CD4-positive, alpha-beta T cell treated with Interferon gamma for 1 hour (primary cell): Measurements from ENCODE around the gene NPAS3.

Experiments used
- DNase-seq: peaks from one replicate; pipeline ENCODE4 v3.0.0-alpha.2; 2020

The NPAS3 gene

DNA sequence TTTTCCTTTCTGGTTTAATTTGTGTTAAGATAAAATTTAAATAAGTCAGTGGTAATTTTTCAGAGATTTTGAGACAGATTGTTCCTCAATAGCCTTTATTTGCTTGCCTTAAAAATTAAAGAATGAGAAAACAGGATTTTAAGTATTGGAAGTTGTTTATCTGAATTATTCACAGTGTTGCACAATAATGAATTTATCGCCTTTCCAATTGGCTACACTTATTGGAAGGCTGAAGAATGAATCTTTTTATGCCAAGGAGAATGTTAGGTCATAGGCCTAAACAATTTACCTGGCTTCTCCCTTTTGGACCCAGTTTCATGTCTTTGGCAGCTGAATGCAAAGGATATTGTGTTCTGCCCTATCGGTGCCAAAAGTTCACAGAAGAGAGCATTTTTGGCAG, 250.2 kb downstream of the NPAS3 start:
- no peak for DNase-seq

DNA sequence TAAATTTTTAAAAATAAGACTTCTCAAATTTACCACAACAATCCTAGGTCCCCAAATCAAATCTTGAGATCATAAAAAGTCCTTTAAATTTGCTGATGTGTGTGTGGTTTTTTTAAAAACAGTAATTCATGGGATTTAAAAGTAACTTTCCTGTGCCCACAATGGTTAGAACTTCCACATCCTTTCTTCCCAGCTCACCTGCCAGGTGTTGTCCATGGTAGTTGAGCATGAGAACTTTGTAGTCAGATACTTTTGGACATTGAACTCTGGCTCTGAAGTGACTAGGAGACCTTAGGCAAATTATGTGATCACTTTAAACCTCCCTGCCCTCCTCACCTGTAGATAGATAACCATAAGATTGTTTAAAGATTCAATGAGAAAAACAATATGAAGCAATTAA, 253.2 kb downstream of the NPAS3 start:
- no peak for DNase-seq

DNA sequence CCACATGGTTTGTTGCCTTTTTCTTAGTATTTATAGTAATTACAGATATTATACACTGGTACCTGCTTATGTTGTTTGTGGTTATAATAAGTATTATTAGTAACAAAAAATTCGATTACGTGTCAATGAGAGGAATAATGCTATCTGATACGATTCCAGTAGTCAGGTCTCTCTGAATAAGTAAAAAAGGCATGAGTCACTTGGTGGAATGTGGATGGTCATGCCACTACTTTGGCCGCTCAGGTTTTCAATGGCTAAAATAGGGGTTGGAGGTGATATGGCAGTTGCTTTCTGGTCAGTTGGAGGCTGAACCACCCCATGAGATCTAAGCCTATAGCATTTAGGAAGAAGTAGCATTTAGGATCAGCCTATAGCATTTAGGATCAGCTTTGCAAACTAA, 255.9 kb downstream of the NPAS3 start:
- no peak for DNase-seq

DNA sequence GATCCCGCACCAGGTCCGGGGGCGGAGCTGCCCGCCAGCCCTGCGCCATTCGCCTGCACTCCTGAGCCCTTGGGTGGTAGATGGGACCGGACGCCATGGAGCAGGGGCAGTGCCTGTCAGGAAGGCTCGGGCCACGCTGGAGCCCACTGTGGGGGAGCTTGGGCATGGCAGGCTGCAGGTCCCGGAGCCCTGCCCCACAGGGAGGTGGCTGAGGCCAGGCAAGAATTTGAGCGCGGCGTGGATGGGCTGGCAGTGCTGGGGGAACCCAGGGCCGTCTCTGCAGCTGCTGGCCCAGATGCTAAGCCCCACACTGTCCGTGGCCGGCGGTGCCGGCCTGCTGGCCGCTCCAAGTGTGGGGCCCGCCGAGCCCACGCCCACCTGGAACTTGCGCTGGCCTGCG, 260.0 kb downstream of the NPAS3 start:
- DNase-seq: no peak

DNA sequence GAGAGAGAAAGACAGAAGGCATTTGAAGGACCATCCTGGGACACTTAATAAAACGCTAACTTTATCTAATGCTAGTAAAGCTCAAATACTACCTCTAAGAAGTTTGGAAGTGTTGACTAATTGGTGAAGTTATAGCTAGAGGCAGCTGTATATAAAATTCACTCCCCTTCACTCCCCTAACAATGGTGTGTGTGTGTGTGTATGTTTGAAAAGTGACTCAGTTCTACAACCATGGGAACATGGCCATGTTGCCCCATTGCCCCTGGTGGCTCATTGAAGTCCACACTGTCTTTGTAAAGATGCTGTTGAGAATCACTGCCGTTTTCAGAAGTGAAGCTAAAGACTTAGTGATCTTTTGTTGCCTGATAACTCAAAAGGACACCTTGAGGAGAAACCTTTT, 262.4 kb downstream of the NPAS3 start:
- DNase-seq: no peak

DNA sequence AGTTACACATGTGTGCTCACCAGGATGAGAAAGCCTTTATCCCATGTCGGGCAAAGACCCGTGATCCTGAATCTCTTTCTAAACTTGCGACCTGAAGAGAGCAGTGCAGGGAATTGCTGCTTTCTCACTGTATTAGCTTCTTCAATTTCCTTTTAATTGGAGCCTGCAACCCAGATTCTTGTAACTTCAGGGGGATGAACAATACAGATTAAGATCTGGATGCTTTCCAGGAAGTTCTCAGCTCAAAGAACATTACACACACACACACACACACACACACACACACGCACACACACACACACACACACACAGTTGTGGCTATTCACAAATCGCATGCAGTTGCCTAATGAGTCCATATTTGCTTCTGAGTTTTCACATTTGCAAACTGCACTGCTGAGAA, 268.3 kb downstream of the NPAS3 start:
- DNase-seq: no peak

DNA sequence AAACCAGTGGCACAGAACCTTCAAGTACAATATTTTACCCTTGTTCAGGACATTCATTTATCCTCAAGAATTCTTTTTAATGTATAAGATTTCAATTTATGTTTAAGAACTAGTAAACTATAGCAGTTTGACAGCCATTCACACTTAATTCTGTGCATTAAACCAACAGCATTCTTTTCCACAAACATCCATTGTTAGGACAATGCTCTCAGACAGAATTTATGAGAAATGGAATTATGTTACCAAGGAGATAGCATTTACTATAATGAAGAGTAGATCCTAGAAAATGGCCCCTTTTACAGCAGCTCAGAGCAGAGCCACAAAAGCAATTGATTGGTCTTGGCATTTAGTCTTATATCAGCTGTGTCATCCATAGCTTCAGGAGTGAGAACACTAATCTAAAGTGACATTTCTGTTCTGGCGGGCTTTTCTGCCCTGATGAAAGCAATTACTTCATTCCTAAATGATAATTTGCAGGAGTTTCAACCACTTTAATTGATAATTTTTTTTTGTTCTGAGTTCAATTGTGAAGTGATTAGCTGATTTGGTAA, 268.9 kb downstream of the NPAS3 start:
- DNase-seq: no peak

DNA sequence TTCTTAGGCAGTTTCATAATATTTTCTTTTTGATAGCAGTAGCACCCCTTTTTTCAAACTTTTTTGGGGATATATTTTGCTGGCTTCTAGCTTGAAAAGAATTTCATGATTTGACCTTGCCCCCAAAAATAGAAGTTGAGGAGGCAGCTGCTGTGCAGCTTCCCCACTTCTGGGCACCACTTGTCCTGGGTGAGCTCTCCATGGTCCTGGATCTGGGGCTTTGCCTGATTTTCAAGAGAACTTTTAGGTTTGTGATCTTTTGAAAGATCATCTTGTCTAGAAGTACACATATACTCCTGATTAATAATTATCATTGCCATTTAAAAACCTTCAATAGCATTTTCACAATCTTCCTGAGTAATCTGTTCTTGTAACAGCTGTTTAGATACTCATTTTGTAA, 271.6 kb downstream of the NPAS3 start:
- no peak for DNase-seq

DNA sequence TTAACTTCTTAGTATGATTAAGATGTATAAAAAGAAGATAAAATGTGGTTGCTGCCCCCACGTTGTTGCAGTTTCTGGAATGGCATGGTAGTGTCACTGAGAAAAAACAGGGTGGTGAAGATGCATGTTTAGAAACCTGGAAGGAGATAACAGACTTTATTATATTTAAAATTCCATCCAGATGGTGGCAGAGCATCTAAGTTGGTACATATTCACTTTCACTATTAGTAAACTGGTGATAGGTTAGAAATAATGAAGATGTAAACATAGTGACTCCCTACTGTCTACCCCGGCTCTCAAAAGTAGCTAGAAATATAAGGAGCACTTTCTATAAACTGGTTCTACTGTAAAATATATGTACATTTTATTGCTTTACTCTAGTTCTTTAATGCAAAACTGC, 279.3 kb downstream of the NPAS3 start:
- no peak for DNase-seq

DNA sequence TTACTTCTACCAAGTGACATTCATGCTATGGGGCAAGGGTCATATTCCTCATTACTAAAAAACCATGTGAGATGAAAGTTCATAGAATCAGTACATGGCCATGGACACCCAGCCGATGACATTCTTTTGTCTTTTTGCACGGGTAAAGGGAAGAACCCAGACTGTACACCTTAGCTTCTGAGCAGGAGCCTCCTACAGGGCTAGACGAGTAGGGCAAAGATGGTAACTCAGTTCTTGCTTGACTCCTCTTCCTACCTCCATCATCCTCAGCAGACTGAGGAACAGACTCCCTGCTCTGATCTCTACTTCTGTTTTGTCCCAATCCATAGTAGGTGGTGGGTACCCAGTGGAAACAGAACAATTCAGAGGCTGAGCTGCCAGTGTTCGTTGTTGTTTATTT, 281.3 kb downstream of the NPAS3 start:
- no peak for DNase-seq

DNA sequence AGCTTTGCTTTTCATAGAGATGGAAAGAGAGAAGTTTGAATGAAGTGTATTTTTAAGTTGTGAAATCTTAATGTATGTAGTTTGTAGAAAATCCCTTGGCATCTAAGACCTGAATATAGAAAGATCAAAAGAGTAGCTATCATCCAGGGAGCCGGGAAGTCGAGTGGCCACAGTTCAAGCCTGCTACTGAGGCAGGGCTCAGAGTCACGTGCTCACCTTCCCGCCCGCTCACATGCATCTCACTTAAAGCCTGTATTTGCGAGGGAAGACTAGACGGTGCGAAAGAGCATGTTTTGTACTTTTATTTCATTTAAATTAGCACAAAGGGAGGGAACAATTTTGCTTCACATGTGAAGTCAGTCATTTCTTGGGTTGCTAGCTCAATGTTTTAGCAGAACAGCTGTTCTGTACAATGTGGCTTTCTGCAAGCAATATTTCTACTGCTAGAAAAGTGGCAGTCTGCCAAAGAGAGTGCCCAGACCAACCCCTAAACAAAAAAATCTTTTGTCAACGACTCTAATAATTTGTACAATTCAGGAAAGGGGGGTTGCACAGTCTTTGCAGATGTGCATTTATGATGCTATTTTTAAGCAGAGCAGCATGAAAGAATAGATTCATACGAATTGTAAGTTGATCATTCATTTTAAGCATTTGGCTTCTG, 290.7 kb downstream of the NPAS3 start:
- DNase-seq: no peak

DNA sequence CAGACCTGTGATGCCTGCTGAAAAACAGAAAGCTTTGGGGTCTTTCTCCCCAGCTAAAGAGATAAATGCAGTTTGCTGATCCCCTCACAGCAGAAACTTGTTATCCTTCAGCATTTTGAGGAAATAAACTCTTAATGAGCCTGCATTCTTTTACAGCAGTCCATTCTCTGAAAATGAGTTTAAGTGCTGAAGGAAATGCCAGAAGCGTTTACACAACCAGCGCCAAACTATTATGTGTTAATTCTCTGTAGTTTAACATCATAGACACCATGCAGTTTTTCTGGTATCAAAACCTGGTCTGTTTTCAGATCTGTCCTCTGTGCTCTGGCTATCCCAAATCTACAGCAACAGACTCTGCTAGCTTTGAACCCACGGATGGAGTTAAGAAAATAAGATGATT, 291.3 kb downstream of the NPAS3 start:
- no peak for DNase-seq

DNA sequence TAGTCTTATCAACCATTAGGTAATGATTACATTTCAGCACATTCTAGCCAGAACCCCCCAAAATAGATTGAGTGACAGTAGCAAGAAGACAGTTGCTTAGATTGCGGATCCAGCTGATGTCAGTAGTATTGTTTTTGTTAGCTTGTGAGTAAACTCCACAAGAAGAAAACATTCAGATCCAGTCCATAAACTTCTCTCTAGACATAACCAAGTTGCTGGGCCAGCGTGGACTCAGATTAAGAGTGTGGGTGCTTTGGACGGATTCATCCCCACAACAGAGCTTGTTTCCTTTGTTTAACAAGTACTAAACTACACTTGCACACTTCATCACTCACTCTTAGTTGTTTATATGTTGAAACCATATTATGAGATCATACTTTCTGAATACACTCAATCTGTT, 293.4 kb downstream of the NPAS3 start:
- DNase-seq: no peak

DNA sequence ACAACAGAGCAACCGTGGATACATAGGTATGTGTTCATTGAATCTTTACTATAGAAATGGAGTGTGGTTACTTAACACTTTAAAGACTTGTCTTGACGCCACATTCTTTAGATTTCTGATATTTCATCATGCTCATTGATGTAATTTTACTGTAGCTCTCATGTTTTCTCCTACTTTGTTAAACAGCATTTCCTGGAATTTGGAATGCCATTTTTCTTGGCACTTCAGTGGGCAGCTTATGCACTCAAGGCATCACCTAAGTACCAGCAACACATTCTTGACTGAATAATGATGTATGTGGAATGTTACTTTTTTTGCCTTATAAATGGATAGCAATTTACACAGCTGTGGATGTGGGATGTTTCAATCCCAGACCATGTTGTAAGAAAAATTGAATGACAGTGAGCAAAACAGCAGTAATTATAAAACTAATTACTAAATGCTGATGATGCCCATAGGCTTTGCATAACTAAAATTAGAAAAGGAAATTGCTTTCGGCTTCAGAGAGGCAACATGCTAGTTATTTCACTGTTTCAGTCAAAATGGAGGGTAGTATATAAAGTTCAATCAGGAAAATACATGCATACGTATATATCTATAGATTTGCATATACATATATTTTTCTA, 298.5 kb downstream of the NPAS3 start:
- no peak for DNase-seq

DNA sequence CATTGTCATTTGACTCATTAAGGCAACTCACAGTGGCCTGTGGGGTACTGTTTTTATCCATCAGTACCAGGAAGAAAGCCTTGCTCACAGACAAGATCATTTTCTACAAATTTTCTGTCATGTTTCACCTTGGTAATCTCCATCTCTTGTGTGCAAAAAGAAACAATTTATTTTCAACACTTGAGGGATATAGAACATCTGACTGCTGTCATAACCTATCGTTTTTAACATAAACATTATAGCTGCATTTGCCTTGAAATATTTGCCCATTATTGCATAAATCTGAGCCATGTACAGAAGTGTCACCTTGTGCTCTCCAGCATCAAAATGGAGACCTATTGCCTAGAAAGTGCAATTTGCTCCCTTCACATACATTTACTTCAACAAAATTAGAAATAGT, 300.8 kb downstream of the NPAS3 start:
- no peak for DNase-seq

DNA sequence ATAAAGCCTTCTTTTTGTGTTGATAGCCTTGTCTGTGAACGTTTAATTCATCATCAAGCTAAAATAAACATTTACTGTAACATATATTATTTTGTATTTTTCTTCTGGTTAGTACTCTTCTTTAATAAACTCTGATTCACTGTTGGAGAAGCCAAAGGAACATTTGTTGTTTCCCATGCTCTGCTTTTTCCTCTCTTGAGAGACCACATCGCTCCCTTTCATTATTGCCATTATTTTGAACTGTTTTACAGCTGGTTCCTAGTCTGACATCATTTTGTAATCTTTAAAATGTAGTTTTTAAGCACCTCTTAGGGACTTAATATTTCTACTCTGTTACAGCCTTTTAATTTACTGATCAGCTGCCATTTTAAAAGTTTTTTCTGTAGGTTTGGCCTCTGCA, 301.8 kb downstream of the NPAS3 start:
- DNase-seq: no peak

DNA sequence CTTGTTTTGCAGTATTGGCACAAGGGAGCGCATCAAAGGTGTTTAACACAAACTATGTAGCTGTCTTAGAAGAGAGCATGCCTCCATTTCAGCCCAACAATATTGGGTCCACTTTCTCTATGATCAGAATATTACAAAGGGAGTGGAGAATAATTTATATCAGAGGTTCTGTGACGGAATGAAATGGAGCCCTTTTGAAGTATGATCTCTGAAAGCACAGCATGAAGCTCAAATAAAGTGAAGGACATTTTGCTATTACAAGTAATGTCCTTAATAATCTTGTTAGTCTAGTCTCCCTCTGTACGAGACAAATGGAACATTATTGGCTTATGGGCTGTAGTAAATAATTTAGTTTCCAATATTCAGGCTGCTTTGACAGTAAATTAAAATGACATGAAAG, 302.7 kb downstream of the NPAS3 start:
- no peak for DNase-seq

DNA sequence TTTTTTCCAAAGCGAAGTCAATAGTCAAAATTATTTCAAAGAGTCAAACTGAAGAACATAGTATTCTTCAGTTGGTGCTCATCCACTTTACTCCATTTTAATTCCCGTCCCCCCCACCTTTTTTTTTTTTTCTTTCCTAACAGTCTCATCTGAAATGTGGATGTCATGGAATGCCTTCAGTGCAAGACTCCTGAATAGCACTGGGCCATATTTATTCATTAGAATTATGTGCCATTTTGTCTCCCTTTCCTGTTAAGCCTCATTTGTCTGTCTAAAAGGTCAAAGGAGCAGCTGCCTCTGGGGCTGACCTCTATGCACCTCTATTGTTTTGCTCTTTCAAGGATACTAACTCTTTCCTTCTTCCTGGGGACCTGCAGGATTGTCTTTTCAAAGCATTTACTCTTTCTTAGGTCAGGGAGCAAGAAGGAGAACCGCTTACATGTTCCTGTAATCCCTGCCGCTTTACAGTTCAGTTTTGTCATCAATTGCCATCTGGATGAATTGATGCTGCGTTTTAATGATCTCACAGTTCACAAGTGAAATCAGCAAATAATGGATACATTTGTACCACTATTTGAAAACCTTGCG, 310.6 kb downstream of the NPAS3 start:
- DNase-seq: no peak

DNA sequence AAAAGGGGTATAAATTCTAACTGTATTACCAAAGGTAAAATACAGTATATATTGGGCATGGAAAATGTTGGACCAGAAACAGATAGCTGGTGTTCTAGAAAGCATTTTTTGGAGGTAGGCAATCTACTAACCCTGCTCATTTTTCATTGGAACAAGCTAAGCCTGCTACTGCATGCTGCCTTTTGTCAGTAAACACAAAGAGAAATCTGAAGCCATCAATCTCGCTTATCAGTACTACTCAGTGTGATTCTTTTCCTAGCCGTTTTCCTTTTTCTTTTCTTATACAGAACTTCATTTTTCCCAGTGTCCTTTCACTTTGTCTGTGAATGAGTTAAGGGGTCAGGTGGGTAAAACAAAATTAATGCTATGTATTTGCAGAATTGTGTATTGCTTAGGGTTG, 312.3 kb downstream of the NPAS3 start:
- DNase-seq: no peak

DNA sequence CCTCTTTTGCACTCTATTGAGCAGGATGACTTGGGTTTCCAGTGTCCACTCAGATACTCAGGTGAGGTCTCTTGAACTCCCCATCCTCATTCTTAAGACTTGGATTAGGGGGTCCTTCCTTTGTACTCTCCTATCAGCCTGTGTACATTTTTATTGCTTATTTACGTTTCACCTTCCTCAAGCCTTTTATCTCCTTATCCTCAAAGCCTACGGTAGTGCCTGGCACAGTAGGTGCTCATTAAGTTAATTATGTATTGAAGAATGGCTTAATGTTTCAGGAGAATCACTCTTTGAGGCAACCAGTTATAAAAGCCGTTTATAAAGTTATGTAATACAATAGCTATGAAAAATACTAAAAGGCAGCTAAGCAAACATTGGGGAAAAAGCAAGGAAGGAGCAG, 315.7 kb downstream of the NPAS3 start:
- DNase-seq: no peak

DNA sequence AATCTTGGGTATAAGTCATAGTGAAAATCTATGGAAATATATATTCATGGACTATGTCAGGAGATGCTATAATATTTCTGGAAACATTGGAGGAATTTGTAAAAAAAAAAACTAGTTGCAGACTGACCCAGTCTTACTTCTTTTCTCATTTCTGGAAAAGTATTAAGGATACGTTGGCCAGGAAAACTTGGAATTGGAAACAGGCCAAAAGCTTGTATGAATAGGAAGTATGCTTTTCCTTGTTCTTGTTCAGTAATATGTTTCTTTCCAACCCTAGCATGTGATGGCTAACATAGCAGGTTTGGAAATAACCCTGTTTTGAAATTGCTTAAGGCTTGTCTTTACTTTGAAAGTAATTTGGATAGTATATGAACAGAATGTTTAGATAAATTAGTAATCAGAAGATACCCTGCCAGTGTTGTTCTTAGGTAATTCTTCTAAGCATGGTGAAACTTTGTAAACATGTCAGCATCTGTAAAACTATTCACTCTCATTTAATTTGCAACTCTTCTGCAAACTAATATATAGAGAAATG, 316.2 kb downstream of the NPAS3 start:
- no peak for DNase-seq

DNA sequence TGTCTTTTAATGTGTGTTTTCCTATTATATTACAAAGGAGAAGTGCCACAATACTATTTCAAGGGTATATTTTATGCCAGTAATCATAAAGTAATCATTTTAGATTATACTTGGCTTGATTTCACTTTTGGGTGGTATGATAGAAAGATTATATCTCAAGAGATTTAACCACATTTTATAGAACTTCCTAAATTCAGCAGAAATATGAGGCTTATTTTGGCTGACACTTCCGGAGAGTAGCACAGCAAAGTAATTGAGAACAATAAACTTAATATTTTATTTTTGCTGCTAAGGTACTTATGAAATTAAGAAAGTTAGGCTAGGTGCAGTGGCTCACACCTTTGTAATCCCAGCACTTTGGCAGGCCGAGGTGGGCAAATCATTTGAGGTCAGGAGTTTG, 319.1 kb downstream of the NPAS3 start:
- no peak for DNase-seq

DNA sequence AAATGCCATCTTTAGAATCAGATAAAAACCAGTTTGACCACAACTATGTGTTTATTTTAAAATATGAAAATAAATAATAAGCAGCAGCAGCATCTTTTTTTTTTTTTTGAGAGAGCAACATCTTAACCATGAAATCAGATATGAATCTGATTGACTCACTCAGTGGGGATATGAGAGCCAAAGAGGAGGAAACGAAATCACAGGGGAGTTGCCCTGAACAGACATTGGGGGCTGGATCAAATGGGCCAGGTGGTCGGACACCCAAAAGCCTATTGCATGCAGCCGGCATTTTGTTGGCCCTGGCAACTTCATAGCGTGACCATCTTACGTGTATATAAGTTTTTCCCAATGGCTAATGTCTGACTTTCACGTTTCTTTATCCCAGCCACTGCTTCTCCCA, 321.1 kb downstream of the NPAS3 start:
- no peak for DNase-seq

DNA sequence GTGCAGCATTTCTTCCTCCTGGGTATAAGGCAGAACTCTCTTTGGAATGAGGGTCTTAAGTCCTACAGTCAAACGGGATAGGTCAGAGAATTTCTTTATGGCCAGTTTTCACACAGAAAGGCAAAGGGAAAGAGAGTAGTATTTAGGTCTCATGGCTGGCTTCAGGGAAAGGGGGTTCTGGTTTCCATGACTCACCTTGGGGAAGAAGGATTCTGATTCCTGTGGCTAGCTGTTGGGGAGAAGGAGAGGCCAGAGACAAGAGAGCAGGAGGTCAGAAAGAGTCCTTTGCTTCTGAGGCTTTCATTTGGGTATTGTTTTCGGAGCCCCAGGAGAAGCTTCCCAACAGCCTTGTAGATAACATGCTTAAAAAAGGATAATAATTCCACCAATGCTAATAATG, 332.5 kb downstream of the NPAS3 start:
- no peak for DNase-seq
